Coronary artery (tissue), 2 donors: ENCODE measurements around the gene SLC2A14.
"Not testable (repeated sequence)": the region's sequence is repeated elsewhere in the genome, so short reads cannot be mapped to it uniquely, and the experiment has no call there.

Experiments used
- DNase-seq: peaks from one replicate; pipeline ENCODE4 v3.0.0-alpha.2; 2017; ENCODE audit warnings: low spot score
- H3K27ac ChIP-seq, 2 donors: fragments of 200-600 bp; sonication (generic); one replicate each; pipeline ENCODE4 v1.5.1; 2016 to 2019
- H3K4me3 ChIP-seq: fragments of 200-600 bp; sonication (generic); 2 replicates; pipeline ENCODE4 v1.5.1; 2016; ENCODE audit warnings: mild to moderate bottlenecking, moderate library complexity
- TF ChIP-seq, protein P1 (sequence below): fragments of 200-600 bp; sonication (generic); IDR thresholded peaks from one replicate; pipeline ENCODE4 v1.5.1; 2019; ENCODE audit warnings: antibody characterized with exemption

Gene SLC2A14

GRCh38 chr12:7905071-7905470, 32.4 kb upstream of the SLC2A14 start:
- Histone ChIP-seq H3K4me3 (no peak overlapping the region), H3K27ac (no peak overlapping the region)
- DNase-seq = no peak
- TF ChIP-seq, protein P1, sequence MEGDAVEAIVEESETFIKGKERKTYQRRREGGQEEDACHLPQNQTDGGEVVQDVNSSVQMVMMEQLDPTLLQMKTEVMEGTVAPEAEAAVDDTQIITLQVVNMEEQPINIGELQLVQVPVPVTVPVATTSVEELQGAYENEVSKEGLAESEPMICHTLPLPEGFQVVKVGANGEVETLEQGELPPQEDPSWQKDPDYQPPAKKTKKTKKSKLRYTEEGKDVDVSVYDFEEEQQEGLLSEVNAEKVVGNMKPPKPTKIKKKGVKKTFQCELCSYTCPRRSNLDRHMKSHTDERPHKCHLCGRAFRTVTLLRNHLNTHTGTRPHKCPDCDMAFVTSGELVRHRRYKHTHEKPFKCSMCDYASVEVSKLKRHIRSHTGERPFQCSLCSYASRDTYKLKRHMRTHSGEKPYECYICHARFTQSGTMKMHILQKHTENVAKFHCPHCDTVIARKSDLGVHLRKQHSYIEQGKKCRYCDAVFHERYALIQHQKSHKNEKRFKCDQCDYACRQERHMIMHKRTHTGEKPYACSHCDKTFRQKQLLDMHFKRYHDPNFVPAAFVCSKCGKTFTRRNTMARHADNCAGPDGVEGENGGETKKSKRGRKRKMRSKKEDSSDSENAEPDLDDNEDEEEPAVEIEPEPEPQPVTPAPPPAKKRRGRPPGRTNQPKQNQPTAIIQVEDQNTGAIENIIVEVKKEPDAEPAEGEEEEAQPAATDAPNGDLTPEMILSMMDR = no peak

GRCh38 chr12:7902416-7902815, 29.7 kb upstream of the SLC2A14 start:
- H3K4me3 ChIP-seq, H3K27ac ChIP-seq, DNase-seq: not testable (repeated sequence)

DNA sequence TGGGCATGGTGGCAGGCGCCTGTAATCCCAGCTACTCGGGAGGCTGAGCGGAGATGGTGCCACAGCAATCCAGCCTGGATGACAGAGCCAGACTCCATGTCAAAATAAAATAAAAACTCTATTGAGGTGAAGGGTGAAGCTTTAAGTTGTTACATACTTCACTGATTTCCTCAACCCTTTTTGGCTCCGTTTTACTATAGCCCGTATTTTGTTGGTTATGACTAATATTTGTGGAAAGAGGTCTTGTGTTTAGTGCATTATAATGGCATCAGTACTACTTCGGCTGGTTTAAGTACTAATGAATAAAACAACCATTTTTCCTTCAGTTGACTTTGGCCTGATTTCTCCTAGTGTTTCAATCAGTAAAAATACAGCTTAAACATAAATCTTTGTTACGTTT, 27.0 kb upstream of the SLC2A14 start:
- Histone ChIP-seq H3K4me3 (no peak overlapping the region), H3K27ac (no peak overlapping the region)
- no peak for DNase-seq
- TF ChIP-seq, protein P1 = no peak

GRCh38 chr12:7896726-7897125, 24.0 kb upstream of the SLC2A14 start:
- H3K4me3 ChIP-seq, DNase-seq, H3K27ac ChIP-seq: not testable (repeated sequence)

- Histone ChIP-seq H3K27ac (no peak overlapping the region), H3K4me3 (no peak overlapping the region)
- DNase-seq = no peak
- TF ChIP-seq, protein P1 = no peak
Observed at GRCh38 chr12:7892186-7892980, 19.7 kb upstream of the SLC2A14 start.

GRCh38 chr12:7884689-7885088, 12.0 kb upstream of the SLC2A14 start:
- DNase-seq = no peak
- H3K27ac ChIP-seq = no peak overlapping the region
- TF ChIP-seq, protein P1 = no peak
- H3K4me3 ChIP-seq = no peak overlapping the region

GRCh38 chr12:7881736-7882120, 9.0 kb upstream of the SLC2A14 start:
- not testable (repeated sequence) for H3K27ac ChIP-seq, DNase-seq, H3K4me3 ChIP-seq

DNA sequence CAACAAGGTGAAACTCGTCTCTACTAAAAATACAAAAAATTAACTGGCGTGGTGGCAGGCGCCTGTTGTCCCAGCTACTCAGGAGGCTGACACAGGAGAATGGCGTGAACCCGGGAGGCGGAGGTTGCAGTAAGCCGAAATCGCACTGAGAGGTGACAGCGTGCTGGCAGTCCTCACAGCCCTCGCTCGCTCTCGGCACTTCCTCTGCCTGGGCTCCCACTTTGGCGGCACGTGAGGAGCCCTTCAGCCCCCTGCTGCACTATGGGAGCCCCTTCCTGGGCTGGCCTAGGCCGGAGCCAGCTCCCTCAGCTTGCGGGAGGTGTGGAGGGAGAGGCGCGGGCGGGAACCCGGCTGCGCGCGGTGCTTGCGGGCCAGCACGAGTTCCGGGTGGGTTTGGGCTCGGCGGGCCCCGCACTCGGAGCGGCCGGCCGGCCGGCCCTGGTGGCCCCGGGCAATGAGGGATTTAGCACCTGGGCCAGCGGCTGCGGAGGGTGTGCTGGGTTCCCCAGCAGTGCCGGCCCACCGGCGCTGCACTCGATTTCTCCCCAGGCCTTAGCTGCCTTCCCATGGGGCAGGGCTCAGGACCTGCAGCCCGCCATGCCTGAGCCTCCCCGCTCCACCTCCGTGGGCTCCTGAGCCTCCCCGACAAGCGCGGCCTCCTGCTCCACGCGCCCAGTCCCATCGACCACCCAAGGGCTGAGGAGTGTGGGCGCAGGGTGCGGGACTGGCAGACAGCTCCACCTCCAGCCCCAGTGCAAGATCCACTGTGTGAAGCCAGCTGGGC, 8.4 kb upstream of the SLC2A14 start:
- not testable (repeated sequence) for DNase-seq, H3K27ac ChIP-seq

DNA sequence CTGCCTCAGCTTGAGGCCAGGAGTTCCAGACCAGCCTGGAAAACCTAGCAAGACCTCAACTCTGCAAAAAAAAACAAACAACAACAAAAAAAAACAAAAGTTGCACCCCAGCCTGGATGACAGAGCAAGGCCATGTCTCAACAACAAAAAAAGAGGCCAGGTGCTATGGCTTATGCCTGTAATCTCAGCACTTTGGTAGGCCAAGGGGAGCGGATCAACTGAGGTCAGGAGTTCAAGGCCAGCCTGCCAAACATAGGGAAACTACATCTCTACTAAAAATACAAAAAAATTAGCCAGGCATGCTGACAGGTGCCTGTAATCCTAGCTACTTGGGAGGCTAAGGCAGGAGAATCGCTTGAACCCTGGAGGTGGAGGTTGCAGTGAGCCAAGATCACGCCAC, 6.5 kb upstream of the SLC2A14 start:
- TF ChIP-seq, protein P1 = no peak
- Histone ChIP-seq H3K4me3 (no peak overlapping the region), H3K27ac (no peak overlapping the region)
- no peak for DNase-seq

More for the DNA sequence above, 8.4 kb upstream of the SLC2A14 start:
- not testable (repeated sequence) for H3K4me3 ChIP-seq
